HG02884 (cell line): ENCODE measurements around the gene NR5A1.

Source experiments
- ATAC-seq: cut with Tn5 transposase; IDR thresholded peaks from one replicate; pipeline ENCODE4 v1.9.1; 2021; ENCODE audit warnings: mild to moderate bottlenecking, moderate library complexity; ENCODE audit not compliant: unreplicated experiment

NR5A1 gene

DNA sequence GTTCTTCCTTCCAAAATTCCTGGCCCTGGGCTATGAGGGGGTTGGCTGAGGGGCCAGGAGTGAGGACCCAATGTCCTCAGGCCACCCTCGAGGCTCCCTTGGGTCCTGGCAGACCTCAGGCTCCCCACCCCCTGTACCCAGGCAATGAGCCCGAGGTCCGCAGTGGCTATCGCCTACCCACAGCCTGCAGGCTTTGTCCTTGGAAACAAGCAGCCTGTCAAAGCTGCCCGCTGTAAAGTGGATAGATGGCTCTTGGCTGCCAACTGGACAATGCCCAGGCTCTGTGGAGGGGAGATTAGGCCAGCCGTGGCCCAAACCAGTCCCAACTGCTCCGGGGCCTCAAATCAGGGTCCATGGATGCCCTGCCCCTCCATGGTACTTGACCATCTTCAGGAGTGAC, 59.2 kb downstream of the NR5A1 start:
- no peak for ATAC-seq

- no peak for ATAC-seq
These were observed 59.9 kb downstream of the NR5A1 start for GRCh38 chr9:124447297-124447661.

DNA sequence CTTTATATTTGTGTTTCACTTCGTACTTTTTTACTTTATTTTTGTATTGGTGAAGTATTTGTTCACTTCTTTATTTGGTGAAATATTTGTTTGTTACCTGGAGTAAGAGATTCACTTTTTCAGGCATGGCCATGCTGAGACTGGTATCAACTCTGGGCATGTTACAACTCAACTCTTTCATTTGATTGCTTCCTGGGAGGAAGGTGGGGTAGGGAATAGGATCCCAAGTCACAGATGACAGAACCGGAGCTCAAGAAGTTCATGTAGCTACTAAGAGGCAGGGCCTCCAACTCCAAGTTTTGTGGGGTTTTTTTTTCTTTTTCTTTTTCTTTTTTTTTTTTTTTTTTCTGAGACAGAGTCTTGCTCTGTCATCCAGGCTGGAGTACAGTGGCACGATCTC, 63.0 kb downstream of the NR5A1 start:
- ATAC-seq: no peak

DNA sequence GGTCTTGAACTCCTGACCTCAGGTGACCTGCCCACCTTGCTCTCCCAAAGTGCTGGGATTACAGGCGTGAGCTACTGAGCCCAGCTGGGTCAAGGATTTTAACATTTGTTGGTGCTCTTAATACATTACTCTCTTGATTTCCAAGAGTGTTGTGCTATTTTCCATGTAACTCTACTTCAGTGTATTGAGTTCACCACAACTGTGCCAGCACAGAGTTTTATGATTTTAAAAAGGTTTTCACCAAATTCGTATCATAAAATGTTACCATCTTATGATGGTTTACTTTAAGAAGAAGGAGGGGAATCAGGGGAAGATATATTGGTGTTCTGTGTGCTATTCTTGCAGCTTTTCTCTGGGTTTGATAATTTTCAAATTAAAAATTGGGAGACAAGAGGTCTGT, 63.6 kb downstream of the NR5A1 start:
- no peak for ATAC-seq

DNA sequence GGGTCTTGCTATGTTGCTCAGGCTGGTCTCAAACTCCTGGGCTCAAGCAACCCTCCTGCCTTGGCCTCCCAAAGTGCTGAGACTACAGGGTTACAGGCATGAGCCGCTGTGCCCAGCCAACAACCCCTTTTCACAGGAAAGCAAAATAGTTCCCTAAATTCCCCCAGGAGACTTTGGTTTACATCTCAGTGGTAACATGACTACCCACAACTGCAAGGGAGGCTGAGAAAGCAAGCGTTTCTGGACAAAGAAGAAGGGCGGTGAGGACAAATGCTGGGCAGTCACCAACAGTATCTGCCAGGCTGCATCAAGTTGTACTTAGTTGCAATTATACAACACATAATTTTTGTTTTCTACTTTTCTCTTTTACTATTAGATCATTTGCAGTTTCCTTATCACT, 64.4 kb downstream of the NR5A1 start:
- no peak for ATAC-seq

DNA sequence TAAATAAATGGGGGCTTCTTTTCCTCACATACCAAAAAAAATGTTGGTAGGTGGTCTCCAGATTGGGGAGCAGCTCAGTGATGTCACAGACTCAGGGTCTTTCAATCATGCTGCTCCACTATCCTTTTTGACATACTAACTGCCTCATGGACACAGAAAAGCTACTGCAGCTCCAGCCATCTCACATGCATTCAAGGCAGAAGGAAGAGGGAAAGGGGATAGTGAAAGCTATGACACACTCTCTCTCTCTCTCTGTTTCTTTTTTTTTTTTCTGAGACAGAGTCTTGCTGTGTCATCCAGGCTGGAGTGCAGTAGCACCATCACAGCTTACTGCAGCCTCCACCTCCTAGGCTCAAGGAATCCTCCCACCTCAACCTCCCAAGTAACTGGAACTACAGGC, 64.8 kb downstream of the NR5A1 start:
- ATAC-seq: no peak

GRCh38 chr9:124441291-124441690, 65.9 kb downstream of the NR5A1 start:
- no peak for ATAC-seq

- ATAC-seq: no peak
These were observed 66.4 kb downstream of the NR5A1 start for GRCh38 chr9:124440786-124441185.

- no peak for ATAC-seq
These were observed 67.4 kb downstream of the NR5A1 start for GRCh38 chr9:124439686-124440243.

DNA sequence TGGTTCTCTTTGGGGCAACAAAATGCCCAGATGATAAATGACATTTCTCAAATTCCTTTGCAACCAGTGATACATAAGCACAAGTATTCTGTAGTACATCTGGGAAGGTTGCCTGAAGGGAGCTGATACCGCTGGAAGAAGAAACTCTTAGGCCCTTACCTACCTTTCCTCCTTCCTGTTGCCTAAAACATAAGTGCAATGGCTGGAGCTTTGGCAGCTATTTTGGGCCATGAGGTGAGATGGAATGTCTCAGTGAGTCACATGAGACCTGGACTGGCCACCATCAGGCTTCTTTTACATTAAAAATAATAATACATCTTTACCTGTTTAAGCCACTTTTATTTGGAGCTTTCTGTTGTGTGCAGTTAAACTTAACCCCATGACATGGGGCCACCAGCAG, 68.1 kb downstream of the NR5A1 start:
- no peak for ATAC-seq

DNA sequence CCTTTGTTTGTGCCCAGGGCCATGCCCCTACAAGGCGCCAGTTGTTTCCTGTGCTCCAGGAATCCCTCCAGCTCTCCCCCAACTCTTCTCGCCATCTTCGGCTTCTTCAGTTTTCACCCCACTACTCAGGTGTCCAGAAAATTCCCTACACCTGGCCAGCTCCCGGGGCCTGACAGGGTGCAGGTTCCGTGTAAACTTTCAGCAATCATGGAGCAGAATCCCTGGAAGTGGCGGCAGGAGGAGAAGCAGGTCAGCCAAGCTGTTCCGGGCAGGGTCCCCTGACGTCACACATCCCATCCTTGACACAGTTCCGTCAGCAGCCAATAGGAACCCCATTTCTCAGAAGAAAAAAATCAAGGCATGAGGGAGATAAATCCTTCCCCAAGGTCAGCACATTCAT, 69.1 kb downstream of the NR5A1 start:
- ATAC-seq: no peak

- no peak for ATAC-seq
These were observed 70.1 kb downstream of the NR5A1 start for GRCh38 chr9:124437086-124437485.

- ATAC-seq: no peak
These were observed 70.9 kb downstream of the NR5A1 start for GRCh38 chr9:124436320-124436719.
